Caco-2 (cell line): ENCODE results near the gene MLXIP. TPM values are rescaled to one million over a fixed set of nuclear protein-coding genes. Genes with fewer than 3 reads are reported as not detected.

Source experiments
- BruUV-seq: library from RNA; stranded (reverse); fragments of 400-500 nt; replicated peaks from 2 replicates; lab custom pipeline; 2021; lab: Mats Ljungman, UMichigan
- CTCF ChIA-PET: fragments of 300-600 bp; sonication (Branson Sonifier 250); formaldehyde crosslinking; loops from one replicate; lab custom pipeline; 2022; ENCODE audit warnings: antibody characterized with exemption; lab: Charles Lee
- POLR2A ChIA-PET: fragments of 300-600 bp; sonication (Branson Sonifier 250); formaldehyde crosslinking; loops from one replicate; lab custom pipeline; 2022; ENCODE audit warnings: antibody characterized with exemption; lab: Charles Lee
- DNase-seq, 2 experiments: peaks; one replicate each; pipeline versions ENCODE4 v3.0.0 to v3.0.0-alpha.2; 2020 to 2022
- H3K27me3 ChIP-seq: replicated peaks from 2 replicates; pipeline ENCODE4 v1.6.0; 2011; ENCODE audit warnings: low read length; ENCODE audit not compliant: control insufficient read depth, insufficient read depth
- H3K36me3 ChIP-seq: 2 replicates; pipeline ENCODE4 v1.5.1; 2011; ENCODE audit warnings: low read length; ENCODE audit not compliant: control insufficient read depth, insufficient read depth
- H3K4me1 ChIP-seq: fragments of 250-450 bp; sonication (Bioruptor Pico); 2 replicates; pipeline ENCODE4 v1.5.1; 2020; ENCODE audit warnings: mild to moderate bottlenecking
- H3K4me3 ChIP-seq: 2 replicates; pipeline ENCODE4 v1.5.1; 2011; ENCODE audit warnings: low read depth, mild to moderate bottlenecking, control low read depth, low read length
- H3K9me3 ChIP-seq: fragments of 250-450 bp; sonication (Bioruptor Pico); 2 replicates; pipeline ENCODE4 v1.5.1; 2020; ENCODE audit warnings: mild to moderate bottlenecking, moderate library complexity
- H3K27ac Mint-ChIP-seq: one replicate; pipeline ENCODE4 v1.8.0; 2022; ENCODE audit warnings: mixed read lengths; ENCODE audit not compliant: unreplicated experiment
- H3K27me3 Mint-ChIP-seq: one replicate; pipeline ENCODE4 v1.8.0; 2022; ENCODE audit warnings: mixed read lengths; ENCODE audit not compliant: insufficient read depth, unreplicated experiment
- H3K36me3 Mint-ChIP-seq: one replicate; pipeline ENCODE4 v1.8.0; 2022; ENCODE audit warnings: mild to moderate bottlenecking, mixed read lengths; ENCODE audit not compliant: insufficient read depth, unreplicated experiment
- H3K4me1 Mint-ChIP-seq: one replicate; pipeline ENCODE4 v1.8.0; 2022; ENCODE audit warnings: low read depth, mixed read lengths; ENCODE audit not compliant: unreplicated experiment
- H3K4me3 Mint-ChIP-seq: one replicate; pipeline ENCODE4 v1.8.0; 2022; ENCODE audit warnings: mild to moderate bottlenecking, moderate library complexity, mixed read lengths; ENCODE audit not compliant: unreplicated experiment
- H3K9me3 Mint-ChIP-seq: one replicate; pipeline ENCODE4 v1.8.0; 2022; ENCODE audit warnings: mixed read lengths; ENCODE audit not compliant: unreplicated experiment
- CTCF ChIP-seq, 2 experiments: fragments of 200-600 bp in 1 of 2; IDR thresholded peaks; 1 replicate in 1 of 2; 2 replicates in 1 of 2; pipeline versions ENCODE4 v1.5.1 to v1.8.0; 2011 to 2022; ENCODE audit warnings: antibody characterized with exemption in 1 of 2, control low read depth in 1 of 2, inconsistent platforms in 1 of 2, low read depth in 1 of 2, low read length in 1 of 2, mild to moderate bottlenecking in 1 of 2, moderate library complexity in 1 of 2; ENCODE audit not compliant: insufficient read depth in 1 of 2, severe bottlenecking in 1 of 2, unreplicated experiment in 1 of 2
- intact Hi-C: fragments of 100-400 bp; cut with micrococcal nuclease; formaldehyde crosslinking; loops from one replicate; pipeline ENCODE4 v1.10.0; 2022; ENCODE audit not compliant: unreplicated experiment
- total RNA-seq: library from RNA; stranded (reverse); gene quantifications from 2 replicates; pipeline ENCODE4 v1.2.3, GENCODE V29; 2022

The MLXIP gene
- total RNA-seq, 1 experiment from 2014 or later, result 54.5 TPM

- DNase-seq, result no peak
- TF ChIP-seq CTCF (IDR thresholded peaks at IDR 0.05; ENCODE audit: insufficient read depth in 1 of 2, low read depth in 1 of 2, low read length in 1 of 2, severe bottlenecking in 1 of 2, unreplicated experiment in 1 of 2), result no peak
- Histone ChIP-seq H3K4me1 (no peaks in the 10 kb centered on the region), H3K9me3 (no peaks in the 10 kb centered on the region), H3K36me3 (no peaks in the 10 kb centered on the region), H3K27me3 (no peaks in the 10 kb centered on the region), H3K4me3 (no peak overlapping the region)
- Mint-ChIP-seq H3K4me3 (no peak overlapping the region), H3K27me3 (no peaks in the 10 kb centered on the region), H3K27ac (no peak overlapping the region), H3K36me3 (no peaks in the 10 kb centered on the region), H3K4me1 (no peaks in the 10 kb centered on the region), H3K9me3 (no peaks in the 10 kb centered on the region)
- intact Hi-C loops, result loop anchor here (1.0 kb wide), 1 partner anchor 21 kb away; no protein-coding TSS in a partner anchor
- ChIA-PET CTCF (no interaction called here), POLR2A (no interaction called here)
- no TSS peak for BruUV-seq
Measured at GRCh38 chr12:122152754-122153153, 74.2 kb downstream of the MLXIP start.

- no peak for DNase-seq
- Mint-ChIP-seq H3K27ac (no peak overlapping the region), H3K36me3 (no peaks in the 10 kb centered on the region), H3K4me1 (no peaks in the 10 kb centered on the region), H3K9me3 (no peaks in the 10 kb centered on the region), H3K4me3 (no peak overlapping the region), H3K27me3 (no peaks in the 10 kb centered on the region)
- no peaks in the 10 kb centered on the region for H3K36me3 ChIP-seq
- no peaks in the 10 kb centered on the region for H3K4me1 ChIP-seq
- no peak overlapping the region for H3K4me3 ChIP-seq
- intact Hi-C loops, result no loop called here
- no TSS peak for BruUV-seq
- no peaks in the 10 kb centered on the region for H3K27me3 ChIP-seq
- no peaks in the 10 kb centered on the region for H3K9me3 ChIP-seq
- no peak for TF ChIP-seq CTCF (IDR thresholded peaks at IDR 0.05; ENCODE audit: insufficient read depth in 1 of 2, low read depth in 1 of 2, low read length in 1 of 2, severe bottlenecking in 1 of 2, unreplicated experiment in 1 of 2)
- POLR2A ChIA-PET, result no interaction called here
- CTCF ChIA-PET, result no interaction called here
Measured at GRCh38 chr12:122155705-122156104, 77.1 kb downstream of the MLXIP start.

- POLR2A ChIA-PET, result interaction anchor here (0.6 kb wide), 1 partner anchor 661 kb away, joined by 3 read pairs; no protein-coding TSS in a partner anchor
- no peaks in the 10 kb centered on the region for H3K4me1 Mint-ChIP-seq
- no peak overlapping the region for H3K27ac Mint-ChIP-seq
- no peaks in the 10 kb centered on the region for H3K36me3 ChIP-seq
- CTCF ChIA-PET, result interaction anchor here (0.5 to 1.6 kb wide), 4 partner anchors 15 to 47 kb away, joined by 3 to 6 read pairs (median 3); no protein-coding TSS in a partner anchor
- H3K9me3 Mint-ChIP-seq, result no peaks in the 10 kb centered on the region
- TF ChIP-seq CTCF (IDR thresholded peaks at IDR 0.05; ENCODE audit: insufficient read depth in 1 of 2, low read depth in 1 of 2, low read length in 1 of 2, severe bottlenecking in 1 of 2, unreplicated experiment in 1 of 2), result no peak
- no TSS peak for BruUV-seq
- no peak overlapping the region for H3K4me3 Mint-ChIP-seq
- no peaks in the 10 kb centered on the region for H3K27me3 Mint-ChIP-seq
- no peaks in the 10 kb centered on the region for H3K27me3 ChIP-seq
- no peak for DNase-seq
- H3K9me3 ChIP-seq, result no peaks in the 10 kb centered on the region
- intact Hi-C loops, result no loop called here
- no peaks in the 10 kb centered on the region for H3K36me3 Mint-ChIP-seq
- no peaks in the 10 kb centered on the region for H3K4me1 ChIP-seq
- H3K4me3 ChIP-seq, result no peak overlapping the region
Measured at GRCh38 chr12:122158700-122159285, 80.2 kb downstream of the MLXIP start.
